Measurements from ENCODE around the gene GPR15. TPM values are rescaled to one million over a fixed set of nuclear protein-coding genes. Genes with fewer than 3 reads are reported as not detected.

GPR15 gene
- total and polyA plus RNA-seq, 2 experiments from 2014 or later = not detected

DNA sequence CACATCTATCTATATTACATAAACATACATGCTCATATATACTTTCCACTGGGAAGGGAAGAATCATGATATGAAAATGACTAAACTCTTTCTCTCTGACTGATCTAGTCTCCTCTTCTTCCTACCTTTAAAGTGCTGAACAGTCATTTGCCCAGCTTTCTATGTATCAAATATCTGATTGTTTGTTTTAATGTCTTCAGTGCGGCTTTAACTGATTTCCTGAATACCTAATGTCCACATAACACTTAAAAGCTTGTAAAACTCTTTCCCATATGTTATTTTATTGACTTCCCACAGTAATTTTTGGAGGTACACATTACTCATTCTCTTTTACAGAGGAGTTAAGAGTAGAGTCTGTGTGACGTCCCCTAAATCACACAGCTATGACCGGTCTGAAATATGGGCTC is 33.5 kb downstream of the GPR15 start (continued):
- TF ChIP-seq, protein P1, sequence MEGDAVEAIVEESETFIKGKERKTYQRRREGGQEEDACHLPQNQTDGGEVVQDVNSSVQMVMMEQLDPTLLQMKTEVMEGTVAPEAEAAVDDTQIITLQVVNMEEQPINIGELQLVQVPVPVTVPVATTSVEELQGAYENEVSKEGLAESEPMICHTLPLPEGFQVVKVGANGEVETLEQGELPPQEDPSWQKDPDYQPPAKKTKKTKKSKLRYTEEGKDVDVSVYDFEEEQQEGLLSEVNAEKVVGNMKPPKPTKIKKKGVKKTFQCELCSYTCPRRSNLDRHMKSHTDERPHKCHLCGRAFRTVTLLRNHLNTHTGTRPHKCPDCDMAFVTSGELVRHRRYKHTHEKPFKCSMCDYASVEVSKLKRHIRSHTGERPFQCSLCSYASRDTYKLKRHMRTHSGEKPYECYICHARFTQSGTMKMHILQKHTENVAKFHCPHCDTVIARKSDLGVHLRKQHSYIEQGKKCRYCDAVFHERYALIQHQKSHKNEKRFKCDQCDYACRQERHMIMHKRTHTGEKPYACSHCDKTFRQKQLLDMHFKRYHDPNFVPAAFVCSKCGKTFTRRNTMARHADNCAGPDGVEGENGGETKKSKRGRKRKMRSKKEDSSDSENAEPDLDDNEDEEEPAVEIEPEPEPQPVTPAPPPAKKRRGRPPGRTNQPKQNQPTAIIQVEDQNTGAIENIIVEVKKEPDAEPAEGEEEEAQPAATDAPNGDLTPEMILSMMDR (conservative IDR thresholded peaks at IDR 0.05; ENCODE audit: low read depth in 2 of 2) = no peak
- no peak for TF ChIP-seq CREB1 (CRISPR knock-in tag; IDR thresholded peaks at IDR 0.05; ENCODE audit: low read depth)

DNA sequence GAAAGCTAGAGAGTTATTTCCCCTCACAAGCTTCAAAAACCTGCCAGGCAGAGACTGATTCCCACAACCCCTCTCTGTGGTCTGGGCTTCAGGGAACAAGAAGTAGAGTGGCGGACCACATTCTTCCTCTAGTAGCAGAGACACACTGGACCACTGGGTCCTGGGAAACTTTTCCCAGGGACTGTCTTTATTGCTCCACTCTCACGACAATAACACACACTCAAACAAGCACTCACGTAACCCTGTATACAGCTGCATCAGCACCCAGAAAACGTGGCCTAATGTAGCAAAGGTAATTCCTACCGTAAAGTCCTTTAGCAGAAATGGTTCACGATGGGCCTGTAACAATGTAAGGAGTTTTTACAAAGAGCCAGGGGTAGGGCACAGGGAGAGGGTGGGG is 34.1 kb downstream of the GPR15 start:
- ATAC-seq (no peak), DNase-seq (ENCODE audit: low spot score) (no peak)
- Histone ChIP-seq H3K4me3 (no peak overlapping the region), H3K27ac (ENCODE audit: low read depth) (no peak overlapping the region), H4K20me1 (replicated peaks; ENCODE audit: insufficient read depth) (no peaks in the 10 kb centered on the region), H3K9me2 (ENCODE audit: insufficient read depth) (no peaks in the 10 kb centered on the region), H2AFZ (no peak overlapping the region), H3K79me2 (replicated peaks; ENCODE audit: insufficient read depth) (no peaks in the 10 kb centered on the region), H3K27me3 (ENCODE audit: insufficient read depth) (no peaks in the 10 kb centered on the region), H3K4me1 (ENCODE audit: insufficient read depth) (no peaks in the 10 kb centered on the region), H3F3A (replicated peaks; ENCODE audit: low read depth) (no peaks in the 10 kb centered on the region), H3K36me3 (ENCODE audit: insufficient read depth) (no peaks in the 10 kb centered on the region), H3K4me2 (no peak overlapping the region)
- H3K9me3 Mint-ChIP-seq = no peaks in the 10 kb centered on the region; the same call in 2 of the 3 replicates
- no peak overlapping the region for H3K4me3 Mint-ChIP-seq
- no peaks in the 10 kb centered on the region for H3K36me3 Mint-ChIP-seq (ENCODE audit: low read depth)
- H3K27ac Mint-ChIP-seq = no peak overlapping the region
- H3K27me3 Mint-ChIP-seq (ENCODE audit: insufficient read depth, low read depth, poor library complexity) = no peaks in the 10 kb centered on the region
- H3K4me1 Mint-ChIP-seq = no peaks in the 10 kb centered on the region
- TF ChIP-seq JUNB (IDR thresholded peaks at IDR 0.05; ENCODE audit: unreplicated experiment) (no peak), ZNF114 (CRISPR knock-in tag; IDR thresholded peaks at IDR 0.05) (no peak), EZH2 (IDR thresholded peaks at IDR 0.05; ENCODE audit: low read depth, unreplicated experiment) (no peak), ZNF331 (CRISPR knock-in tag; IDR thresholded peaks at IDR 0.05; ENCODE audit: low read depth) (no peak), EZH2phosphoT487 (IDR thresholded peaks at IDR 0.05; ENCODE audit: unreplicated experiment) (no peak), NANOG (IDR thresholded peaks at IDR 0.05; ENCODE audit: borderline replicate concordance) (no peak), CREB1 (CRISPR knock-in tag; IDR thresholded peaks at IDR 0.05; ENCODE audit: low read depth) (no peak)
- TF ChIP-seq, protein P2, sequence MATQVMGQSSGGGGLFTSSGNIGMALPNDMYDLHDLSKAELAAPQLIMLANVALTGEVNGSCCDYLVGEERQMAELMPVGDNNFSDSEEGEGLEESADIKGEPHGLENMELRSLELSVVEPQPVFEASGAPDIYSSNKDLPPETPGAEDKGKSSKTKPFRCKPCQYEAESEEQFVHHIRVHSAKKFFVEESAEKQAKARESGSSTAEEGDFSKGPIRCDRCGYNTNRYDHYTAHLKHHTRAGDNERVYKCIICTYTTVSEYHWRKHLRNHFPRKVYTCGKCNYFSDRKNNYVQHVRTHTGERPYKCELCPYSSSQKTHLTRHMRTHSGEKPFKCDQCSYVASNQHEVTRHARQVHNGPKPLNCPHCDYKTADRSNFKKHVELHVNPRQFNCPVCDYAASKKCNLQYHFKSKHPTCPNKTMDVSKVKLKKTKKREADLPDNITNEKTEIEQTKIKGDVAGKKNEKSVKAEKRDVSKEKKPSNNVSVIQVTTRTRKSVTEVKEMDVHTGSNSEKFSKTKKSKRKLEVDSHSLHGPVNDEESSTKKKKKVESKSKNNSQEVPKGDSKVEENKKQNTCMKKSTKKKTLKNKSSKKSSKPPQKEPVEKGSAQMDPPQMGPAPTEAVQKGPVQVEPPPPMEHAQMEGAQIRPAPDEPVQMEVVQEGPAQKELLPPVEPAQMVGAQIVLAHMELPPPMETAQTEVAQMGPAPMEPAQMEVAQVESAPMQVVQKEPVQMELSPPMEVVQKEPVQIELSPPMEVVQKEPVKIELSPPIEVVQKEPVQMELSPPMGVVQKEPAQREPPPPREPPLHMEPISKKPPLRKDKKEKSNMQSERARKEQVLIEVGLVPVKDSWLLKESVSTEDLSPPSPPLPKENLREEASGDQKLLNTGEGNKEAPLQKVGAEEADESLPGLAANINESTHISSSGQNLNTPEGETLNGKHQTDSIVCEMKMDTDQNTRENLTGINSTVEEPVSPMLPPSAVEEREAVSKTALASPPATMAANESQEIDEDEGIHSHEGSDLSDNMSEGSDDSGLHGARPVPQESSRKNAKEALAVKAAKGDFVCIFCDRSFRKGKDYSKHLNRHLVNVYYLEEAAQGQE (IDR thresholded peaks at IDR 0.05; ENCODE audit: unreplicated experiment) = no peak
- TF ChIP-seq, protein P3, sequence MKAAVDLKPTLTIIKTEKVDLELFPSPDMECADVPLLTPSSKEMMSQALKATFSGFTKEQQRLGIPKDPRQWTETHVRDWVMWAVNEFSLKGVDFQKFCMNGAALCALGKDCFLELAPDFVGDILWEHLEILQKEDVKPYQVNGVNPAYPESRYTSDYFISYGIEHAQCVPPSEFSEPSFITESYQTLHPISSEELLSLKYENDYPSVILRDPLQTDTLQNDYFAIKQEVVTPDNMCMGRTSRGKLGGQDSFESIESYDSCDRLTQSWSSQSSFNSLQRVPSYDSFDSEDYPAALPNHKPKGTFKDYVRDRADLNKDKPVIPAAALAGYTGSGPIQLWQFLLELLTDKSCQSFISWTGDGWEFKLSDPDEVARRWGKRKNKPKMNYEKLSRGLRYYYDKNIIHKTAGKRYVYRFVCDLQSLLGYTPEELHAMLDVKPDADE (IDR thresholded peaks at IDR 0.05) = no peak
- TF ChIP-seq, protein P4, sequence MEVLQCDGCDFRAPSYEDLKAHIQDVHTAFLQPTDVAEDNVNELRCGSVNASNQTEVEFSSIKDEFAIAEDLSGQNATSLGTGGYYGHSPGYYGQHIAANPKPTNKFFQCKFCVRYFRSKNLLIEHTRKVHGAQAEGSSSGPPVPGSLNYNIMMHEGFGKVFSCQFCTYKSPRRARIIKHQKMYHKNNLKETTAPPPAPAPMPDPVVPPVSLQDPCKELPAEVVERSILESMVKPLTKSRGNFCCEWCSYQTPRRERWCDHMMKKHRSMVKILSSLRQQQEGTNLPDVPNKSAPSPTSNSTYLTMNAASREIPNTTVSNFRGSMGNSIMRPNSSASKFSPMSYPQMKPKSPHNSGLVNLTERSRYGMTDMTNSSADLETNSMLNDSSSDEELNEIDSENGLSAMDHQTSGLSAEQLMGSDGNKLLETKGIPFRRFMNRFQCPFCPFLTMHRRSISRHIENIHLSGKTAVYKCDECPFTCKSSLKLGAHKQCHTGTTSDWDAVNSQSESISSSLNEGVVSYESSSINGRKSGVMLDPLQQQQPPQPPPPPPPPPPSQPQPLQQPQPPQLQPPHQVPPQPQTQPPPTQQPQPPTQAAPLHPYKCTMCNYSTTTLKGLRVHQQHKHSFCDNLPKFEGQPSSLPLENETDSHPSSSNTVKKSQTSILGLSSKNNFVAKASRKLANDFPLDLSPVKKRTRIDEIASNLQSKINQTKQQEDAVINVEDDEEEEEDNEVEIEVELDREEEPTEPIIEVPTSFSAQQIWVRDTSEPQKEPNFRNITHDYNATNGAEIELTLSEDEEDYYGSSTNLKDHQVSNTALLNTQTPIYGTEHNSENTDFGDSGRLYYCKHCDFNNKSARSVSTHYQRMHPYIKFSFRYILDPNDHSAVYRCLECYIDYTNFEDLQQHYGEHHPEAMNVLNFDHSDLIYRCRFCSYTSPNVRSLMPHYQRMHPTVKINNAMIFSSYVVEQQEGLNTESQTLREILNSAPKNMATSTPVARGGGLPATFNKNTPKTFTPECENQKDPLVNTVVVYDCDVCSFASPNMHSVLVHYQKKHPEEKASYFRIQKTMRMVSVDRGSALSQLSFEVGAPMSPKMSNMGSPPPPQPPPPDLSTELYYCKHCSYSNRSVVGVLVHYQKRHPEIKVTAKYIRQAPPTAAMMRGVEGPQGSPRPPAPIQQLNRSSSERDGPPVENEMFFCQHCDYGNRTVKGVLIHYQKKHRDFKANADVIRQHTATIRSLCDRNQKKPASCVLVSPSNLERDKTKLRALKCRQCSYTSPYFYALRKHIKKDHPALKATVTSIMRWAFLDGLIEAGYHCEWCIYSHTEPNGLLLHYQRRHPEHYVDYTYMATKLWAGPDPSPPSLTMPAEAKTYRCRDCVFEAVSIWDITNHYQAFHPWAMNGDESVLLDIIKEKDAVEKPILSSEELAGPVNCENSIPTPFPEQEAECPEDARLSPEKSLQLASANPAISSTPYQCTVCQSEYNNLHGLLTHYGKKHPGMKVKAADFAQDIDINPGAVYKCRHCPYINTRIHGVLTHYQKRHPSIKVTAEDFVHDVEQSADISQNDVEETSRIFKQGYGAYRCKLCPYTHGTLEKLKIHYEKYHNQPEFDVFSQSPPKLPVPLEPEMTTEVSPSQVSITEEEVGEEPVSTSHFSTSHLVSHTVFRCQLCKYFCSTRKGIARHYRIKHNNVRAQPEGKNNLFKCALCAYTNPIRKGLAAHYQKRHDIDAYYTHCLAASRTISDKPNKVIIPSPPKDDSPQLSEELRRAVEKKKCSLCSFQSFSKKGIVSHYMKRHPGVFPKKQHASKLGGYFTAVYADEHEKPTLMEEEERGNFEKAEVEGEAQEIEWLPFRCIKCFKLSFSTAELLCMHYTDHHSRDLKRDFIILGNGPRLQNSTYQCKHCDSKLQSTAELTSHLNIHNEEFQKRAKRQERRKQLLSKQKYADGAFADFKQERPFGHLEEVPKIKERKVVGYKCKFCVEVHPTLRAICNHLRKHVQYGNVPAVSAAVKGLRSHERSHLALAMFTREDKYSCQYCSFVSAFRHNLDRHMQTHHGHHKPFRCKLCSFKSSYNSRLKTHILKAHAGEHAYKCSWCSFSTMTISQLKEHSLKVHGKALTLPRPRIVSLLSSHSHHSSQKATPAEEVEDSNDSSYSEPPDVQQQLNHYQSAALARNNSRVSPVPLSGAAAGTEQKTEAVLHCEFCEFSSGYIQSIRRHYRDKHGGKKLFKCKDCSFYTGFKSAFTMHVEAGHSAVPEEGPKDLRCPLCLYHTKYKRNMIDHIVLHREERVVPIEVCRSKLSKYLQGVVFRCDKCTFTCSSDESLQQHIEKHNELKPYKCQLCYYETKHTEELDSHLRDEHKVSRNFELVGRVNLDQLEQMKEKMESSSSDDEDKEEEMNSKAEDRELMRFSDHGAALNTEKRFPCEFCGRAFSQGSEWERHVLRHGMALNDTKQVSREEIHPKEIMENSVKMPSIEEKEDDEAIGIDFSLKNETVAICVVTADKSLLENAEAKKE (CRISPR knock-in tag; IDR thresholded peaks at IDR 0.05) = no peak
